GM10266 (cell line): ENCODE measurements around the gene KCNH4.

Experiments used
- DNase-seq: peaks from one replicate; pipeline ENCODE4 v3.0.0; 2012; ENCODE audit errors: extremely low spot score
- TF ChIP-seq, protein P1 (sequence below): IDR thresholded peaks from 2 replicates; pipeline ENCODE4 v1.5.1; 2012; ENCODE audit warnings: mild to moderate bottlenecking, low read depth; ENCODE audit not compliant: control insufficient read depth, insufficient read depth; ENCODE audit errors: missing control alignments

The KCNH4 gene

DNA sequence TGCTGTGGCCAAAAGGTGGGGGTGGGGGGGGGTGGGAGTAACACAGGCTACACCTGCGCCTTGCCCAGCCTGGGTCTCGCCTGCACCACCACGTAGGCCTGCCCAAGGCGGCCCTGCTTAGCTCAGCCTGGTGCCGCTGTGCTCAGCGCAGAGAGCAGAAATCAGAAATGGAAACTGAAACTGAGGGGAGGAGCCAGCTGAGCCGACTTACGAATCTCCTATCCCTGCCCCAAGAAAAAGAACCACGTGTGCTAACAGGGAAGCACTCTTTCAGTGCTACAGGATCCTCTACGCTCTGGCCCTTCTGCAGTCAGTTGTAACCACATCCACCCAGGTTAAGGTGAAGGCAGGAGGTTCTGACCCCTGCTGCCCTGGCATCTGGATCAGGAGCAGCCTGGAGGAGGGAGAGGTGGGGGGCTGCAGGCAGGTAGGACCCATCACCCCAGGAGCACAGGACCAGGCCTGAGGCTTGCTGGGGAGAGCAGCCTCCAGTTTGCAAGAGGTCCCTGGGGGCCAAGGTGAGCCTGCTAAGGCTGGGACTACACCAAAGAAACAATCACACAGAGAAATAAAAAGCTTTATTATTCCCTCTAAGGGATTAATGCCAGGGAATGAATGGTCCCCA is 68.3 kb downstream of the KCNH4 start, which contains the start of gene DHX58:
DHX58 (minus strand) TSS at position 163 of the 625 bp plus-strand sequence. CDS start 822 bp downstream, outside the sequence.
- TF ChIP-seq, protein P1, sequence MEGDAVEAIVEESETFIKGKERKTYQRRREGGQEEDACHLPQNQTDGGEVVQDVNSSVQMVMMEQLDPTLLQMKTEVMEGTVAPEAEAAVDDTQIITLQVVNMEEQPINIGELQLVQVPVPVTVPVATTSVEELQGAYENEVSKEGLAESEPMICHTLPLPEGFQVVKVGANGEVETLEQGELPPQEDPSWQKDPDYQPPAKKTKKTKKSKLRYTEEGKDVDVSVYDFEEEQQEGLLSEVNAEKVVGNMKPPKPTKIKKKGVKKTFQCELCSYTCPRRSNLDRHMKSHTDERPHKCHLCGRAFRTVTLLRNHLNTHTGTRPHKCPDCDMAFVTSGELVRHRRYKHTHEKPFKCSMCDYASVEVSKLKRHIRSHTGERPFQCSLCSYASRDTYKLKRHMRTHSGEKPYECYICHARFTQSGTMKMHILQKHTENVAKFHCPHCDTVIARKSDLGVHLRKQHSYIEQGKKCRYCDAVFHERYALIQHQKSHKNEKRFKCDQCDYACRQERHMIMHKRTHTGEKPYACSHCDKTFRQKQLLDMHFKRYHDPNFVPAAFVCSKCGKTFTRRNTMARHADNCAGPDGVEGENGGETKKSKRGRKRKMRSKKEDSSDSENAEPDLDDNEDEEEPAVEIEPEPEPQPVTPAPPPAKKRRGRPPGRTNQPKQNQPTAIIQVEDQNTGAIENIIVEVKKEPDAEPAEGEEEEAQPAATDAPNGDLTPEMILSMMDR, result no peak
- DNase-seq, result peak; percentile 92

- no peak for DNase-seq
- TF ChIP-seq, protein P1, result no peak
These were observed 68.9 kb downstream of the KCNH4 start for GRCh38 chr17:42111871-42112551.

DNA sequence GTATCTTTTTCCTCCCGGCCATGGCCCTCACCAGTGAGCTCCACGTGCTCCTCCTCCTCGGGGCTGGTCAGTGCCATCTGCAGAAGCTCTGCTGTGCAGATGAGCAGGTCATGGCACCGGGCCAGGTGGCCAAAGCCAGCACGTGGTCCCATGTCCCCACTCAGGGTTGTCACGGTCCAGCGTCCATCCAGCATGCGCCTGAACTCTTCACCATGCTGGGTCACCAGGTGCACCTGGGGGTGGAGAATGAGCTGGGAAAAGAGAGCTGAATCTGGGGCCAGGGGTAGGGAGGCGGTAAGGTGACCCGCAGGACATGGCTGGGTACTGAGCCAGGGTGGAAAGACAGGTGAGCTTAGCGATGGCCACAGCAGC is 69.7 kb downstream of the KCNH4 start:
- TF ChIP-seq, protein P1, result no peak
- no peak for DNase-seq

DNA sequence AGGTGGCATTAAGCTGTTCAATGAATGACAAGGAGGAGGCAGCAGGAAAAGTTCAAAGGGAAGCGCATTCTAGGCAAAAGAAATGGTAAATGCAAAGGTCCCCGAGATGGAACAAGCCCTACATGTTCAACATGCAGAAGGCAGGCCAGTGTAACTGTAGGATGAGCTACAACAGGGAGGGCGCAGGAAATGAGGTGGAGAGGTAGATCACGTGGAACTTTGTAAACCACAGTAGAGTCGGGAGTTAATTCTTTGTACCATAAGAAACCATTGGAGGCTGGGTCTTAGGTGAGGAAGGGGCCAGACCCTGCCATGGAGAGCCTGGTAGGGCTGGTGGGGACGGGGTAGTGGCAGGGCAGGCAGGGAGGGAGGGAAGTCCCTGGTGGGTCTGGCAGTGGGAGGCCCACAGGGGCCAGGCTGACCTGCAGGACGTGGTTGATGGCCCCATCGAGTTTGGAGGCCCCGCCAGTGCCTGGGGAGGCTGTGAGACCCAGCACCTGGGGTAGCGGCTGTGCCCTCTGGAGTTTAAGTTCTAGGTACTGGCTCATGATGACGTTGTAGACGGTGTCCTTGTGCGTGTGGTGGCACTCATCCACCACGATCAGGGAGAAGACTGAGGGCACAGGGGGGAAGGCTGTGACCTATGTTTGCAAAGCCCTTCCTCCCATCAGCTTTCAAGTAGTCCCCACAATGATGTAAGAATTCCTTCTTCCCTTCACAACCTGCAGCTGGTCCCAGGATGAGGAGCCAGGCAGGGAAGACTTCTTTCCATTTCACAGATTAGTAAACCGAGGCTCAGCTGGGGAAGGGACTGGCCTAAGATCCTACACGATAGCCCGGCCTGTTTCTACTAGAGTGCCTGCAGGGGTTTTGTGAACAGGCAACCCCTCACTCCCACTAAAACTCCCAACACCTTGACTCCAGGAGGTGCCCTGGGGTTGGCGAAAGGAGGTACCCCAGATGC is 70.4 kb downstream of the KCNH4 start:
- no peak for DNase-seq
- TF ChIP-seq, protein P1, result no peak

- TF ChIP-seq, protein P1, result no peak
- DNase-seq, result no peak
These were observed 71.9 kb downstream of the KCNH4 start for GRCh38 chr17:42109086-42109485.

GRCh38 chr17:42107597-42108576 is 73.1 kb downstream of the KCNH4 start:
- TF ChIP-seq, protein P1, result no peak
- peak; percentile 95 for DNase-seq
